Neural cell (in vitro differentiated cells): ENCODE measurements around the gene MT1H.

ENCODE experiments used
- CTCF ChIP-seq: fragments of 450-650 bp; IDR thresholded peaks from 2 replicates; pipeline ENCODE4 v1.5.1; 2014; ENCODE audit warnings: antibody characterized with exemption, mild to moderate bottlenecking, moderate library complexity; ENCODE audit not compliant: poor library complexity, severe bottlenecking
- EP300 ChIP-seq: fragments of 450-650 bp; conservative IDR thresholded peaks from 2 replicates; pipeline ENCODE4 v1.6.1; 2014; ENCODE audit warnings: antibody characterized with exemption, mild to moderate bottlenecking, moderate library complexity; ENCODE audit not compliant: poor library complexity, severe bottlenecking
- EZH2 ChIP-seq: fragments of 200-600, 300-800 bp; shearing (Covaris generic), sonication (generic); IDR thresholded peaks from 2 replicates; pipeline ENCODE4 v1.6.1; 2014; ENCODE audit warnings: antibody characterized with exemption, low read length, borderline replicate concordance, mild to moderate bottlenecking; ENCODE audit not compliant: insufficient read depth, poor library complexity, severe bottlenecking
- SMC3 ChIP-seq: fragments of 450-650 bp; conservative IDR thresholded peaks from 2 replicates; pipeline ENCODE4 v1.6.1; 2014; ENCODE audit warnings: antibody characterized with exemption, mild to moderate bottlenecking, moderate library complexity; ENCODE audit not compliant: poor library complexity

DNA sequence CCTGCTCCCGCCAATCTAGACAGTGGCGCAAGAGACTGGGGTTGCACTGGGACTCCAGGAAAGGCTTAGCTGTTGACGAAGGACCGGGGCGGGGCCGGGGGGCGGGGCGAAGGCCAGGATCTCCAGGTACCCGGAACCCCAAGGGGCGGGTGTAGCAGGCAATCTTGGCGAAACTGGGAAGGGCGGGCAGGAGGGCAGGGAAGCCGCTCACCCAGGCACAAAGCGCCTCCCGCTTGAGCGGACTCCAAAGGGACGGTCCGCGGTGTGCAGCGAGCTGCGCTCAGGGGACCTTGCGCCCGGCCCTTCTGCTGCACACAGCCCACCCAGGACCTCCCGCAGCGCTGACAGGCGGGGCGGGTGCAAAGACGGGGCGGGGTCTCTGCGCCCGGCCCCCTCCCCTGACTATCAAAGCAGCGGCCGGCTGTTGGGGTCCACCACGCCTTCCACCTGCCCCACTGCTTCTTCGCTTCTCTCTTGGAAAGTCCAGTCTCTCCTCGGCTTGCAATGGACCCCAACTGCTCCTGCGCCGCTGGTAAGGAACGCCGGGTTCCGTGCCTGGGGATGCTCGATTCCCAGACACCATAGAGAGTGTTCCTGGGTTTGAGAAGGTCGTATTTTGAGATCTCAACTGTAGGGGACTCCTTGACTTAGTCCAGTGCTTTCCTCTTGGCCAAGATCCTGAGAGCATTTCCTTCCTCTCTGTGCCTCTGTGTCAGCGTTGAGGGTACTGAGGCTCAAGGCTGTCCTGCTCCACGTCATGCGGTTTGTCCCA is 11.9 kb upstream of the MT1H start, which contains the start of gene MT1F:
- TF ChIP-seq CTCF (no peak), SMC3 (no peak), EP300 (no peak), EZH2 (no peak)
